ENCODE results near the gene SCAMP4. TPM values are rescaled to one million over a fixed set of nuclear protein-coding genes. Genes with fewer than 3 reads are reported as not detected.

The SCAMP4 gene
- total and polyA plus RNA-seq, 9 of the 15 experiments (the other 6 are each of a cell fraction or from before 2014, with no cell fraction given), result 0.81 to 45.9 (median 12.8) TPM

GRCh38 chr19:1860042-1860775 is 45.0 kb upstream of the SCAMP4 start (continued):
- TF ChIP-seq SRF (CRISPR knock-in tag; IDR thresholded peaks at IDR 0.05), result no peak
- no peak for TF ChIP-seq ELK3 (CRISPR knock-in tag; IDR thresholded peaks at IDR 0.05)
- TF ChIP-seq MAZ (CRISPR knock-in tag; conservative IDR thresholded peaks at IDR 0.05 in 1 of 2, IDR thresholded peaks at IDR 0.05 in 1 of 2), result 0 out of 4 replicates have a peak, but pooled peaks of 1 of the 2 experiments have one; percentile 21
- TF ChIP-seq PPARD (CRISPR knock-in tag; IDR thresholded peaks at IDR 0.05), result no peak
- TF ChIP-seq ZNF764 (CRISPR knock-in tag; IDR thresholded peaks at IDR 0.05; ENCODE audit: low read depth), result no peak
- no peak for TF ChIP-seq NFYB (IDR thresholded peaks at IDR 0.05; ENCODE audit: extremely low read depth, insufficient read length)
- no peak for TF ChIP-seq DPF2 (IDR thresholded peaks at IDR 0.05)
- no peak for TF ChIP-seq DNMT1 (IDR thresholded peaks at IDR 0.05)
- no peak for TF ChIP-seq NR3C1 (CRISPR knock-in tag; IDR thresholded peaks at IDR 0.05)
- no peak for TF ChIP-seq ZNF668 (CRISPR knock-in tag; IDR thresholded peaks at IDR 0.05)
- TF ChIP-seq ZNF644 (tag; IDR thresholded peaks at IDR 0.05; ENCODE audit: low read depth), result no peak
- TF ChIP-seq, protein P1, sequence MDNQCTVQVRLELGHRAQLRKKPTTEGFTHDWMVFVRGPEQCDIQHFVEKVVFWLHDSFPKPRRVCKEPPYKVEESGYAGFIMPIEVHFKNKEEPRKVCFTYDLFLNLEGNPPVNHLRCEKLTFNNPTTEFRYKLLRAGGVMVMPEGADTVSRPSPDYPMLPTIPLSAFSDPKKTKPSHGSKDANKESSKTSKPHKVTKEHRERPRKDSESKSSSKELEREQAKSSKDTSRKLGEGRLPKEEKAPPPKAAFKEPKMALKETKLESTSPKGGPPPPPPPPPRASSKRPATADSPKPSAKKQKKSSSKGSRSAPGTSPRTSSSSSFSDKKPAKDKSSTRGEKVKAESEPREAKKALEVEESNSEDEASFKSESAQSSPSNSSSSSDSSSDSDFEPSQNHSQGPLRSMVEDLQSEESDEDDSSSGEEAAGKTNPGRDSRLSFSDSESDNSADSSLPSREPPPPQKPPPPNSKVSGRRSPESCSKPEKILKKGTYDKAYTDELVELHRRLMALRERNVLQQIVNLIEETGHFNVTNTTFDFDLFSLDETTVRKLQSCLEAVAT (IDR thresholded peaks at IDR 0.05), result no peak
- no peak for TF ChIP-seq HES1 (IDR thresholded peaks at IDR 0.05; ENCODE audit: low read depth)
- no peak for TF ChIP-seq PHB (CRISPR knock-in tag; IDR thresholded peaks at IDR 0.05)
- TF ChIP-seq GABPB1 (CRISPR knock-in tag; IDR thresholded peaks at IDR 0.05), result no peak
- TF ChIP-seq CHCHD3 (CRISPR knock-in tag; IDR thresholded peaks at IDR 0.05), result no peak
- TF ChIP-seq ETS2 (tag; IDR thresholded peaks at IDR 0.05; ENCODE audit: borderline replicate concordance, poor library complexity, severe bottlenecking), result no peak
- no peak for TF ChIP-seq KDM1A (IDR thresholded peaks at IDR 0.05)
- TF ChIP-seq TAF7 (tag; IDR thresholded peaks at IDR 0.05), result no peak
- no peak for TF ChIP-seq LEF1 (IDR thresholded peaks at IDR 0.05)
- TF ChIP-seq, protein P2, sequence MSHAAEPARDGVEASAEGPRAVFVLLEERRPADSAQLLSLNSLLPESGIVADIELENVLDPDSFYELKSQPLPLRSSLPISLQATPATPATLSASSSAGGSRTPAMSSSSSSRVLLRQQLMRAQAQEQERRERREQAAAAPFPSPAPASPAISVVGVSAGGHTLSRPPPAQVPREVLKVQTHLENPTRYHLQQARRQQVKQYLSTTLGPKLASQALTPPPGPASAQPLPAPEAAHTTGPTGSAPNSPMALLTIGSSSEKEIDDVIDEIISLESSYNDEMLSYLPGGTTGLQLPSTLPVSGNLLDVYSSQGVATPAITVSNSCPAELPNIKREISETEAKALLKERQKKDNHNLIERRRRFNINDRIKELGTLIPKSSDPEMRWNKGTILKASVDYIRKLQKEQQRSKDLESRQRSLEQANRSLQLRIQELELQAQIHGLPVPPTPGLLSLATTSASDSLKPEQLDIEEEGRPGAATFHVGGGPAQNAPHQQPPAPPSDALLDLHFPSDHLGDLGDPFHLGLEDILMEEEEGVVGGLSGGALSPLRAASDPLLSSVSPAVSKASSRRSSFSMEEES (CRISPR knock-in tag; IDR thresholded peaks at IDR 0.05), result no peak
- no peak for TF ChIP-seq DDX20 (tag; IDR thresholded peaks at IDR 0.05; ENCODE audit: low read depth)
- TF ChIP-seq, protein P3, sequence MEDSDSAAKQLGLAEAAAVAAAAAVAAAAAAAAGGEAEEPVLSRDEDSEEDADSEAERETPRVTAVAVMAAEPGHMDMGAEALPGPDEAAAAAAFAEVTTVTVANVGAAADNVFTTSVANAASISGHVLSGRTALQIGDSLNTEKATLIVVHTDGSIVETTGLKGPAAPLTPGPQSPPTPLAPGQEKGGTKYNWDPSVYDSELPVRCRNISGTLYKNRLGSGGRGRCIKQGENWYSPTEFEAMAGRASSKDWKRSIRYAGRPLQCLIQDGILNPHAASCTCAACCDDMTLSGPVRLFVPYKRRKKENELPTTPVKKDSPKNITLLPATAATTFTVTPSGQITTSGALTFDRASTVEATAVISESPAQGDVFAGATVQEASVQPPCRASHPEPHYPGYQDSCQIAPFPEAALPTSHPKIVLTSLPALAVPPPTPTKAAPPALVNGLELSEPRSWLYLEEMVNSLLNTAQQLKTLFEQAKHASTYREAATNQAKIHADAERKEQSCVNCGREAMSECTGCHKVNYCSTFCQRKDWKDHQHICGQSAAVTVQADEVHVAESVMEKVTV (CRISPR knock-in tag; IDR thresholded peaks at IDR 0.05), result no peak

Data from K562 (cell line).